HG02943 (cell line): ENCODE measurements around the gene OR2T33.
"Not testable (repeated sequence)": the region's sequence is repeated elsewhere in the genome, so short reads cannot be mapped to it uniquely, and the experiment has no call there.

Source experiments
- ATAC-seq: cut with Tn5 transposase; IDR thresholded peaks from one replicate; pipeline ENCODE4 v1.9.1; 2021; ENCODE audit warnings: mild to moderate bottlenecking, low read depth, moderate library complexity; ENCODE audit not compliant: unreplicated experiment

The OR2T33 gene, protein sequence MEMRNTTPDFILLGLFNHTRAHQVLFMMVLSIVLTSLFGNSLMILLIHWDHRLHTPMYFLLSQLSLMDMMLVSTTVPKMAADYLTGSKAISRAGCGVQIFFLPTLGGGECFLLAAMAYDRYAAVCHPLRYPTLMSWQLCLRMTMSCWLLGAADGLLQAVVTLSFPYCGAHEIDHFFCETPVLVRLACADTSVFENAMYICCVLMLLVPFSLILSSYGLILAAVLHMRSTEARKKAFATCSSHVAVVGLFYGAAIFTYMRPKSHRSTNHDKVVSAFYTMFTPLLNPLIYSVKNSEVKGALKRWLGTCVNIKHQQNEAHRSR

DNA sequence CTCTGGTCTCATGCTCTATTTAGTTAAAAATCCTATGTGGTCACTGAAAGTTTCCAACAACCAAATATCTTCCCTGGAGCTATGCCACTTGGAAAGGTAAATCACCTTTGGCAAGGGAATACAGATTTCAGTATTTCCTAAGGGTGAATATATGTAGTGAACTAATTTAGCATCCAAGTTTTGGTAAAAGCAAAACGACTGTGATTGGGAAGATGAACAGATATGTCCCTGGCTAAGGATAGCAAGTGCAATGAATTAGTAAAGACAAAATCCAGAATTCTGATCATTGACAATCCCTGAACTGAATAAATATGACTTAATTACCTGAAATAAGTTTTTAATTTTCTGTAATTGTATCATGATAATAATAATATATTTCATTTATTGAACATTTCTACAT lies at the start of gene OR2T33:
OR2T33 (minus strand) TSS at position 101 of the 400 bp plus-strand sequence. CDS start 4,162 bp downstream, outside the sequence.
- no peak for ATAC-seq

GRCh38 chr1:248324468-248324867 lies 46.7 kb upstream of the OR2T33 start, which contains the start of gene OR2M7:
TSS of gene OR2M7 (minus strand) at chr1:248324568. CDS start at chr1:248324568, 0 bp downstream.
- no peak for ATAC-seq

DNA sequence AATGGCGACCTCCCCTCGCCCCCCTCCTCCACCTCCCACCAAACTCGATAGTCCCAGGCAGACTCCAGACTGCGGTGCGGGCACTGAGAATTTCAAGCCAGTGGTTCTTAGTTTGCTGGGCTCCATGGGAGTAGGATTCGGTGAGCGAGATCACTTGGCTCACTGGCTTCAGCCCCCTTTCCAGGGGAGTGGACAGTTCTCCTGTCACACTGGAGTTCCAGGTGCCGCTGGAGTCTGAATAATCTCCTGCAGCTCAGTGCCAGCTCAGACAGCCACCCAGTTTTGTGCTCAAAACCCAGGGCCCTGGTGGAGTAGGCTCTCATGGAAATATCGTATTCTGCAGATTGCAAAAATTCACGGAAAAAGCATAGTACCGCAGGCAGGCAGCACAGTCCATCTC lies 39.0 kb upstream of the OR2T33 start:
- no peak for ATAC-seq

GRCh38 chr1:248306740-248307139 lies 29.0 kb upstream of the OR2T33 start:
- not testable (repeated sequence) for ATAC-seq

DNA sequence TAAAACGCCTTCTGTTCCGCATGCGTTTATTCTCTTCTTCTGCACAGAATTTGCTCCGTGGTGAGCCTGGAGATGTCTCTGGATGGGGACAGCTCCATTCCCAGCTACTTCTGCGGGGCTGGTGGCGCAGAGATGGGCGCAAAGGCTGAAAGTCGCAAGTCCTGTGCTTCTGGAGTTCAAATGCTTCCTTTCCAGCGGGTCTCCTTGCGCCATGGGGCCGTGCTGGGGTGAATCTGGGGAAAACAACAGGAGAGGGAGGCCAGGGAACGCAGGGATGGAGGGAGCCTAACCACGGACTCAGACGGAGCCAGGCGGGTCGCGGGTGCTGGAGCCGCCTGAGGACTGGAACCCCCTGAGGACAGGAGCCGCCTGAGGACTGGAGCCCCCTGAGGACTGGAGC lies 28.3 kb upstream of the OR2T33 start:
- ATAC-seq, result no peak

- not testable (repeated sequence) for ATAC-seq
These were observed 27.9 kb upstream of the OR2T33 start for GRCh38 chr1:248305672-248306071.

DNA sequence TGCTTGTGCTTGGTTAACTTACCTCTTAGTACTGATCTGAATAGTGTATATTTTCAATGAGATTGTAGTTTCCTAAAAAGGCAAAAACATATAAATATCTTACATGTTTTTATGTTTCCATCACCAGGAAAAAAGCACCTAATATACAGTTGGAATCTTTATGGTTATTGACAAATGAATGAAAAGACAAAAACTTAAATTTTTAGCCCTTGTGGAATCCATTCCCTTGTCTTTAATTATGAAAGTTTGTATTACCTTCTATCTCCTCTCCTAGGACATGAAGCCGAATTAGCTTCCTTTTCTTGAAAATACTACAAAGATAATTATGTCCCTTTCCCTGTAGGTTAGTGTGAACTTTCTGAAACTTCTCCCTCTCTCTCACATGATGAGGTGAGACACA lies 25.5 kb upstream of the OR2T33 start, which contains the start of gene OR2T12:
OR2T12 (minus strand) TSS at position 101 of the 400 bp plus-strand sequence. CDS start 7,846 bp downstream, outside the sequence.
- no peak for ATAC-seq

- ATAC-seq, result no peak
These were observed 10.6 kb upstream of the OR2T33 start for GRCh38 chr1:248288391-248288790.

DNA sequence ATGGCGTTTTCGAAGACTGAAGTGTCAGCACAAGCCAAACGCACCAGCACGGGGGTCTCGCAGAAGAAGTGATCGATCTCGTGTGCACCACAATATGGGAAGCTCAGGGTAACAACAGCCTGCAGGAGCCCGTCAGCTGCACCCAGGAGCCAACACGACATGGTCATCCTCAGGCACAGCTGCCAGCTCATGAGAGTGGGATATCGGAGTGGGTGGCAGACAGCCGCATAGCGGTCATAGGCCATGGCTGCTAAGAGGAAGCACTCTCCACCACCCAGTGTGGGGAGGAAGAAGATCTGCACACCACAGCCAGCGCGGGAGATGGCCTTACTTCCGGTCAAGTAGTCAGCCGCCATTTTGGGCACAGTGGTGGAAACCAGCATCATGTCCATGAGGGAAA lies 4.6 kb downstream of the OR2T33 start:
- ATAC-seq, result not testable (repeated sequence)

GRCh38 chr1:248268178-248268577 lies 9.6 kb downstream of the OR2T33 start:
- ATAC-seq, result no peak

- ATAC-seq, result not testable (repeated sequence)
These were observed 18.5 kb downstream of the OR2T33 start for GRCh38 chr1:248259309-248259708.

DNA sequence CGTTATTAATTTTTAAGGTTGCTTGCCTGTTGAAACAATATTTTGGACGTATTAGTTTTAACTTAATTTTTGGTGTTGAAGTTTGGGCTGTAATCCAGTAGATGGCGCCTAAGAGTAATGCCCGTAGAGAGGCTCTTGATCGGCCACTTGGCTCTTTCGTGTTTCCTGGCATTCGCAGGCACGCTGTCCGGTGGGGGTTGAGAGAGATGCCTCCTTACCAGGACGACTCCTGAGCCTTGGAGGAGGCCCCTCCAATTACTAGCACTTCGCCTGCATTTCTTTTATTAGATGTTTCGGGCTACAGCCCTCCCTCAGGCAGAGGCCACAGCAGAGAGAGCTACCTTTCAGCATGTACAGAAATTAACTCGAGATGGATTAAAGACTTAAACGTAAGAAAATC lies 34.6 kb downstream of the OR2T33 start:
- ATAC-seq, result peak; percentile 83

GRCh38 chr1:248239478-248239877 lies 38.3 kb downstream of the OR2T33 start:
- no peak for ATAC-seq

DNA sequence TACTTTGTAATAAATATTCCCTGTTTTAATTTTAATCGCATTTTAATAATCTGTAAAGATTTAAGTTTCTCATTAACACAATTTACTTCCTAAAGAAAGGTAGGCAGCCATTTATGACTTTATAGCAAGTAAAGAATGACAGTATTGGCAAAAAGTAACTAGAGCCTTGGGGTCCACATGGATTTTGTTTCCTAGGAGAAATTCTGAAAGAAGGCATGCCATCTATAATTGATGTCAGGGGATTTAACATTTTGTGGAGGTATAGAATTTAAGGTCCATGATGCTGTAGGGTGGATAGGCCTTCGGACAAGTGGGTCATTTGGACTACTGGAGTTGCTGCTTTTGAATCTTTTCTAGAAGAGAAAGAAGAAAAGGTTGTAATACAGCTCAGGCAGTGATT lies 46.7 kb downstream of the OR2T33 start, which contains the start of gene OR2M4:
OR2M4 (plus strand) TSS at position 301 of the 400 bp plus-strand sequence. CDS start 7,512 bp downstream, outside the sequence.
- no peak for ATAC-seq

DNA sequence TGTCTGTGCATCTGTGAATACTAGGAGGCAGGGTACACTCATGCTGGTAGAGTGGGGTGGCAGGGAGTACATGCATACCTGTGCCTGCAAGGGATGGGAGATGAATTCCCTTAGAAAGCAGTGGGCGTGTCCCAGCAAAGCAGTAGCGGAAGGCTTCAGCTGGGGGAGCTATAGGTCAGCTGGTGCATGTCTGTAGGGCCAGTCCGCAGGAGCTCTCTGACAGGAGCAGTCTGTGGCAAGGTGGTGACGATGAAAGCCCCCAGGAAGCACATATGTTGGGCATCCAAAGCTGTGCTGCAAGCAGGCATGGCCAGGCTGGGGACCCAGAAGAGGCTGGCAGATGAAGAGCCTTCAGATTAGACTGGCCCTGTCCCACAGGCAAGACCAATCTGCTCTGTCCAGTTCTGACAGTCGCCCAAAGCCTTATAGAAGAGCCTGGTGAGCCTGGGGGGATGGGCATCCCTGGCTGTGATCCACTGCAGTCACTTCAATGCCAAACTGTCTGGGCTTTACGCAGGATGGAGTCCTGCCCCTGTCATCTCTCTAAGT lies 48.3 kb downstream of the OR2T33 start:
- ATAC-seq, result no peak

GRCh38 chr1:248225537-248225936 lies 52.2 kb downstream of the OR2T33 start:
- ATAC-seq, result no peak
